ENCODE data around the gene ZNF207.
A peak's percentile ranks its signal among the peaks of the same experiment; 100 is the strongest.
"Not testable (repeated sequence)": the region's sequence is repeated elsewhere in the genome, so short reads cannot be mapped to it uniquely, and the experiment has no call there.

The ZNF207 gene

GRCh38 chr17:32349854-32350665 is at the start of gene ZNF207:
Gene ZNF207, plus strand, starts transcription at chr17:32350157. Its CDS starts 129 bp downstream, at chr17:32350286.
- DNase-seq (ENCODE audit: extremely low read depth in 1 of 2, low read depth in 1 of 2): peak; percentile 87 to 88

DNA sequence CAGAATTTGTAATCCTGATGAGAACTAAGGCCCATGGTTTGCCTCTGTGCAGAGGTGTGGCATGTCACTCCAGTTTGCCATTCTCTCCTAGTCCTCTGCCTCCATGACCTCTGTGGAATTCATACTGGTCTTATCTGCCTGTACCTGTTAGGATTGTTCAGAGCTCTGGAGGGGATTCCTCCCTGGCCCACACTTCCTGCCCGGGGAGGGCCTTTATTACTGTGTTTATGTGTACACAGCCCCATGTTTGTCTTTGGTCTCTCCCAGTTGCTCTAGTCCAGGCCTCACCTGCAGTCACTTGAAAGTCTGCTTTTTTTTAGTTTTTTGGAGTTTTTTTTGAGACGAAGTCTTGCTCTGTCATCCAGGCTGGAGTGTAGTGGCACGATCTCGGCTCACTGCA is 47.9 kb upstream of the ZNF207 start:
- no peak for DNase-seq (ENCODE audit: extremely low read depth in 1 of 2, low read depth in 1 of 2)

- DNase-seq (ENCODE audit: extremely low read depth in 1 of 2, low read depth in 1 of 2): no peak
These were observed 46.9 kb upstream of the ZNF207 start for GRCh38 chr17:32302860-32303649.

- no peak for DNase-seq (ENCODE audit: extremely low read depth in 1 of 2, low read depth in 1 of 2)
These were observed 46.1 kb upstream of the ZNF207 start for GRCh38 chr17:32303781-32304288.

DNA sequence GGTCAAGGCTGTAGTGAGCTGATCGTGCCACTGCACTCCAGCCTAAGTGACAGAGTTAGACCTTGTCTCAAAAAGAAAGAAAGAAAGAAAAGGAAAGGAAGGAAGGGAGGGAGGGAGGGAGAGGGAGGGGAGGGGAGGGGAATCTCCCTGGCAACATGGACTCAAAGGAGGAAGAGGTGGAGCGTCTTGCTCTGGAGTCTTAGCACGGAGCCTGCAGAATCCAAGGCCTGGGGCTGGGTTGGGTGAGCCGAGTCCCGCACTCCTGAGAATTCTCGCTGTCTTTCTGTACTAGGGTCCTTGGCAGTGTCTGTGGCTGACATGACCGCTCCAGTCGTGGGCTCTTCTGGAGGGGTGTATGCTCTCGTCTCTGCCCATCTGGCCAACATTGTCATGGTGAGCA is 44.9 kb upstream of the ZNF207 start:
- no peak for DNase-seq (ENCODE audit: extremely low read depth in 1 of 2, low read depth in 1 of 2)

DNA sequence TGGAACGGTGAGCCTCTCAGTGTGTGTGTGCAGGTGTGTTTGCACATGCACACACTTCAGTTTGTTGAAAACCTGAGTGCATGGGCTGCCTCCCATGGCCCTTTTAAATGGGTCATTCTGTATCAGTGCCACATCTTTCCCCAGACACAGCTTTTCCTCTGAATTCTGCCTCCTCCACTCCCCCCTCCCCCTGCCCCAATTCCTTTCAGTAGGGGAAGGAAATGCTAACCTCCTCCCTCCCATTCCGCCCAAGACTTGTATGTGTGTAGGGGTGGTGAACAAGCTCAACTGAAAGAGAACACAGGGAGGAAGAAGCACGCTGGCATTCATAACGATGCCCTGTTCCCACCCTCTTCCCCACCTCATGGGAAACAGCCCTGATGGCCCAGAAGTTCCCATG is 42.3 kb upstream of the ZNF207 start:
- DNase-seq (ENCODE audit: extremely low read depth in 1 of 2, low read depth in 1 of 2): no peak

- no peak for DNase-seq (ENCODE audit: extremely low read depth in 1 of 2, low read depth in 1 of 2)
These were observed 38.9 kb upstream of the ZNF207 start for GRCh38 chr17:32311028-32311536.

- DNase-seq (ENCODE audit: extremely low read depth in 1 of 2, low read depth in 1 of 2): no peak
These were observed 35.3 kb upstream of the ZNF207 start for GRCh38 chr17:32314636-32315035.

- DNase-seq (ENCODE audit: extremely low read depth in 1 of 2, low read depth in 1 of 2): no peak
These were observed 34.8 kb upstream of the ZNF207 start for GRCh38 chr17:32315171-32315570.

- not testable (repeated sequence) for DNase-seq (ENCODE audit: extremely low read depth in 1 of 2, low read depth in 1 of 2)
These were observed 33.3 kb upstream of the ZNF207 start for GRCh38 chr17:32316653-32317052.

DNA sequence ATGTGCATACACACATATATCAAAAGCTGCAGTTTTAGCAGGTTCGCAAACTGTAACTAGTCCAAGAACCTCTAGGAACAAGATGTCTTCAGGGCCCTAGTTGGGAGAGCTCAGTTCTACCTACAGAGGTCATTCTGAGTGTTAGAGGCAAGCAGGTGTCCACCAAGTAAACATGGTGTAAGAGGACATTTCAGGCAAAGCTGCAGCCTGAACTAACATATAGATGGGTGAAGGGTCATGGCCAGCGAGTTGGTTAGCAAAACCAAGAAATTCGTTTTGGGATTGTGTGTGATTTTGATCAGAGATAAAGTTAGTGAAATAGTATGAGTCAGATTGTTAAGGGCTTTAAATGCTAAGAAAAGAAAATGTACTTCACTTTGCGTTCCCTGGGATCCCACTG is 32.6 kb upstream of the ZNF207 start:
- DNase-seq (ENCODE audit: extremely low read depth in 1 of 2, low read depth in 1 of 2): no peak

DNA sequence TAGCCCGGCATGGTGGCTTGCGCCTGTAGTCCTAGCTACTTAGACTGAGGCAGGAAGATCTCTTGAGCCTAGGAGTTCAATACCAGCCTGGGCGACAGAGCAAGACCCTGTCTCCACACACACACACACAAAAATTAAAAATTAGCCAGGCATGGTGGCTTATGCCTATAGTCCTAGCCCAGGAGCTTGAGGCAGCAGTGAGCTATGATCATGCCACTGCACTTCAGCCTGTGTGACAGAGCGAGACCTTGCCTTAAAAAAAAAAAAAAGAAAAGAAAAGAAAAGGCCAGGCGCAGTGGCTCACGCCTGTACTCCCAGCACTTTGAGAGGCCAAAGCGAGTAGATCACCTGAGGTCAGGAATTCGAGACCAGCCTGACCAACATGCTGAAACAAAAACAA is 31.9 kb upstream of the ZNF207 start:
- no peak for DNase-seq (ENCODE audit: extremely low read depth in 1 of 2, low read depth in 1 of 2)

GRCh38 chr17:32319548-32319905 is 30.4 kb upstream of the ZNF207 start:
- peak; percentile 28 to 53 for DNase-seq (ENCODE audit: extremely low read depth in 1 of 2, low read depth in 1 of 2)

- DNase-seq (ENCODE audit: extremely low read depth in 1 of 2, low read depth in 1 of 2): not testable (repeated sequence)
These were observed 29.9 kb upstream of the ZNF207 start for GRCh38 chr17:32320080-32320479.

GRCh38 chr17:32320847-32321246 is 29.1 kb upstream of the ZNF207 start:
- no peak for DNase-seq (ENCODE audit: extremely low read depth in 1 of 2, low read depth in 1 of 2)

DNA sequence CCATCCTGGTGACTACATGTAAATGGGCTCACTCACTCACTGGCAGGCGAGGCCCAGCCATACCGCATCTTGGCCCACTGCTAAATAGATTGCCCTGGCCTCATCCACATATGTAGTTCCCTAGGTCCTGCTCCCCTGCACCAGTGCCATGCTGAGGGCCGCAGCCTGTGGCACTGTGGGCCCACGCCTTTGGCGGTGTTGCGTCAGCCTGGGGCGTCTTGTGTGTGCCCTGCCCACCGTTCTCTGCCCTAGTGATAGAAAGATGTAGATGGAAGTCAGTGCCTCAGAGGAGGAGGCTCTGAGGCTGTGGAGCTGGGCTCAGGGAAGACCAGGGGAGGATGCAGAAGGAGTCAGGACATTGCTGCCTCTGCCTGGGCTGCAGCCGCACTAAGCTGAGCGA is 26.9 kb upstream of the ZNF207 start:
- DNase-seq (ENCODE audit: extremely low read depth in 1 of 2, low read depth in 1 of 2): no peak

DNA sequence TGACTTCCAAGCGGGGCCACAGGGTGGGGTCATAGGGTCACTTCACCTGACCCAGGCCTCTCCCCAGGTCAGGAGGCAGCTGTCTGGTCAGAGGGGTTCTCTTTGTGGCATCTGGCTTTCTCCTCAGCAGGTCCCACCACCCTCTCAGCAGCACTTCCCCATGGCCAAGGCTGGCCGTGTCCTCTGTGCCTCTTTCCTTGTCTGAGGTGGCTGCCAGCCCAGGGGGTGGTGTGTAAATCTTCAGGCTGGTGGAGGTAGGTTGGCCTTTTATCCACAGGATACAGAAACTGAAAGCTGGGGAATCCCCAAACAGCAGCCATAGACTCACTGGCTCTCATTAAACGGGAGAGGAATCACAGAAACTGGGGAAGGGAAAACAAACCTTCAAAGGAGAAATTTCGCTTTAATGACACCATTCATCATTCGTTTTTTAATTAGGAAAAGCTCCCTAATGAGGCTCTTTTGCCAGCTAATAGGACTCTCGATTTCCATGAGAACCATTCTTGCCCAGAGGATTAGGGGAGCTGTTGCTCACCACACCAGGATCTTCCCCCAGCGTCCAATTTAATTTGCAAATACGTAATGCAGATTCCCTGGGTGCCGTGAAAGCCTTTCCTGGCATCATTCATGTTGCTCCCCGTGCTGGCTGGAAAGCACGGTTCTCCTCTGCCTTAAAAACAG is 26.0 kb upstream of the ZNF207 start:
- no peak for DNase-seq (ENCODE audit: extremely low read depth in 1 of 2, low read depth in 1 of 2)

DNA sequence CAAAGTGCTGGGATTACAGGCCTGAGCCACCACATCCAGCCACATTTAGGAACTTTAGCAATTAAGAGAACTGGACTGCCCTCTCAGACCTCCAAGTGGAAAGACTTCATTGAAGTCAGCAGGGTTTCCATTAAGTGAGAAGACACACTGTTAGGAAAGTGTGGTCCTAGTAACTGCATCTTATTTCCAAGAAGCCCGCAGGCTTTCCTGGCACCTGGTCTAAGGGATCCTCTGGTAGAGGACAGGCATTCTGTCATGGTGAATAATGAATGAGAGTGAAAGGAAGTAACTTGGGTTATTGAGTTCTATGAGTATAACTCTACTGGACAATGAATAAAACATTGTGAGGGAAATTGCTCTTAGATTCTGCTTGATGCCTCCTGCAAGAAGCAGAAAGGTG is 22.0 kb upstream of the ZNF207 start:
- no peak for DNase-seq (ENCODE audit: extremely low read depth in 1 of 2, low read depth in 1 of 2)

- no peak for DNase-seq (ENCODE audit: extremely low read depth in 1 of 2, low read depth in 1 of 2)
These were observed 19.8 kb upstream of the ZNF207 start for GRCh38 chr17:32330147-32330546.

DNA sequence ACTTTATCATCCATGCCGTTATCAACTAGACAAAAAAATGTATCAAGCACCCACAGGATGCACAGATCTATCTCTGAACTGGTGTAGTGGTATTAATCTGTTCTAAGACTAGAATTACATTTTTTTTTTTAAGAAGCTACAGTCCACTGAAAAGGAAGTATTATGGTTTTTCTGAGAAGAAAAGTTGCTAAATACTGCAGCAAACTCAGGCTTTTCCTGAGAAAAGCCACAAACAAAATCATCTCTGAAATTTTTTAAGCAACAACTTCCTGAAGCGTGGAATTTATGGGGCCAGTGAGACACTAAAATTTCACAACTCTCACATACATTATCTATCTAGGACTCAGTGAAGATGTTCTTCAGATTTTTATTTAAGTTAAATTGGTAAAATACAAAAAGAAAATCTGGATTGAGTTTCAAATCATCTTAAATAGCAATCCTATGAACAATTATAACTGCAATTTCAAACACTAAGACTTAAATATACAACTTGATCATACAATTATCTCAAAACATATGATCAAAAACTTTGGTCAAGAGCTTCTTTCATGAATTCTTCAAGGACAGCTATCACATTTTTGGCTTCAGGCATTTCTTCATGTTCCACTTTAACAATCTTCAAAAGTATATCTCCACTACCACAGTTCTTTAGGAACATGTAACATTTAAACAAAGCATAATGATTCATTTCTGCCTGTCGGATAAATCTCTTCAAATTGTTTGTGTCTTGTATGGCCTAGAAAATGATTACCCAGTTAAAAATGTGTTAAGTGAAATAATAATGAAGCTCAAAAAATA is 18.5 kb upstream of the ZNF207 start:
- no peak for DNase-seq (ENCODE audit: extremely low read depth in 1 of 2, low read depth in 1 of 2)
